ENCODE measurements around the gene RTF2.

DNA sequence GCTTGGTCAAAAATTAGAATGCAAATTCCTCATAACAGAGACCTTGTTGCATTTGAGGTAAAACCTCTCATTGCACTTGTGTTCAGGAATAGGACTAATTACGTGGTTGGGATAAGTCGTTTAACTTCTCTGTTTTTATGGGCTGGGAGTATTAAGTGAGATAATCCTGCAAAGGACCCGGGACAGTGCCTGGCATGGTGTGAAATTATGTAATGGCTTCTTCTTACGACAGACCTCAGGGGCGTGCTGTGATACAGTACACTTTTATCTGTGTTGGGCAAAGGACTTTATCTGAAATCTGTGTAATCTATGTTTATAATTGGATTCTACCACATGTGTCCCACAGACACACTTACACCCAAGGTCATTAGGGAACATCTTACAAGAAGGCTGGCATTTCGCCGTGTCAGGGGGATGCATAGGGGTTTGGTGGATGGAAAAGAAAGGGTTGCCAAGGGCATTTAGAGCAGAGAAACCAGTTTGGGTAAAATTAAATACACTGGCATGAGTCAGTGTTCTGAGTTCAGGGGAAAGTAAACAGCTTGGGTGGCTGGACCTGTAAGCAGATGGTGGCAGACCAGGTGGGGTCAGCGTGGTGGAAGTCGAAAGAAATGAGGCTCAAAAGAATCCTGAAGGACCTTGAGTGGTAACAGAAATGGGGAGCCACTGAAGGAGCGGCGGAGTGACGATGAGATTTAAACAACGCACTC lies 17.2 kb upstream of the RTF2 start:
- no peak for TF ChIP-seq CTCF (conservative IDR thresholded peaks at IDR 0.05)
- TF ChIP-seq ZFX (IDR thresholded peaks at IDR 0.05), result no peak

All from C4-2B (cell line).